NCI-H2196 (cell line): ENCODE measurements around the gene PARP3.
"Not testable (repeated sequence)": the region's sequence is repeated elsewhere in the genome, so short reads cannot be mapped to it uniquely, and the experiment has no call there.

ENCODE experiments used
- DNase-seq: peaks from one replicate; lab custom pipeline; 2025; ENCODE audit not compliant: unreplicated experiment; lab: John Stamatoyannopoulos, UW

The PARP3 gene

DNA sequence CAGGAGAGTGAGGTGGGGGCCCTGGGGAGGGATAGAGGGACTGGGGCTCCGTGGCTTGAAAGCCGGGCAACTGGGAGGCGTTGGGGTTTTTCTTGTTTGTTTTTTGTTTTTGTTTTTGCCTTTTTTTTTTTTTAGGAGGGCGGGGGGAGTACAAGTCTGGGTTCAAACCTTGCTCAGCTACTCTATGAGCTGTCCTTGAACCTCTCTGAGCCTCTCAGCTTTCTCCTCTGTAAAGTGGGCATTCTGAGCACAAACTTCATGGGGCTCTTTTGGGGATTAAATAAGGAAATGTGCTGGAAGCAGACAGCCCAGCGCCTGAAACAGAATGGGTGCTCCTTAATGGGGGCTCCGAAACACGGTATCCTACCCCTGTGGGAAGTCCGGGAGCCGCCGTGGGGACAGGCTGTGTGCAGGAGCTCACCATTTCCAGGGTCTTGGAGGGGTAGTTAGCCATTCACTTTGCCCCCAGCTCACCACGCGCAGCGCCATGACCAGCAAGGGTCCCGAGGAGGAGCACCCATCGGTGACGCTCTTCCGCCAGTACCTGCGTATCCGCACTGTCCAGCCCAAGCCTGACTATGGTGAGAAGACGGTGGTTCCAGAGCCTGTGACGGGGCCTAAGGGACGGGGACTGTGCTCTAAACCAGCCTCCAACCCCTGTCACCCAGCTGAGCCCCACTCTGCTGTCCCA, 41.6 kb downstream of the PARP3 start:
- DNase-seq: no peak

DNA sequence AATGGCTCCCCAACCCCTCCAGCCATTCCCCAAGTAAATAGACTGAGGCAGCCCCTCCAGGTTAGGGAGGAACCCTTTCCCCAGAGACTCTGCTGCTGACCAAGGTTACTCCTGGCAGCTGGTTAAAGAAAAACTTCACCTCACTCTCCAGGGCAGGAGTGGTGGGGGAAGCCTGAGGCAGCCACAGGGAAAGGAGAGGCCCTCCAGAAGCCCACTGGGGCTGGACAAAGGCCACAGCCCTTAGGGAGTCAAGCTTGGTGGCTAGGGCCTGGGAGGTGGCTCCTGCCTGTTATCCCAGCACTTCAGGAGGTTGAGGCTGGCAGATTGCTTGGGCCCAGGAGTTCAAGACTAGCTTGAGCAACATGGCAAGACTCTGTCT, 42.1 kb downstream of the PARP3 start:
- no peak for DNase-seq

DNA sequence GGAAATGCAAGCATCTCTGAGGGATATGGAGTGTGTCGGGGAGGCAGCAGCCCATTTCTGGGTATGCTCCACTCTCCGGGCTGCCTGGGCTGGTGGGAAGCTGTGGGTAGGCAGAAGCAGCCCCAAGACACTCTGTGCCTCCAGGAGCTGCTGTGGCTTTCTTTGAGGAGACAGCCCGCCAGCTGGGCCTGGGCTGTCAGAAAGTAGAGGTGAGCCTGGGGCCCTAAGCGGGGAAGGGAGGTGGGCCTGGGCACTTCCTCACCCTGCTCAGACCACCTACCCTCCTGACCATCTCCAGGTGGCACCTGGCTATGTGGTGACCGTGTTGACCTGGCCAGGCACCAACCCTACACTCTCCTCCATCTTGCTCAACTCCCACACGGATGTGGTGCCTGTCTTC, 42.9 kb downstream of the PARP3 start:
- no peak for DNase-seq

DNA sequence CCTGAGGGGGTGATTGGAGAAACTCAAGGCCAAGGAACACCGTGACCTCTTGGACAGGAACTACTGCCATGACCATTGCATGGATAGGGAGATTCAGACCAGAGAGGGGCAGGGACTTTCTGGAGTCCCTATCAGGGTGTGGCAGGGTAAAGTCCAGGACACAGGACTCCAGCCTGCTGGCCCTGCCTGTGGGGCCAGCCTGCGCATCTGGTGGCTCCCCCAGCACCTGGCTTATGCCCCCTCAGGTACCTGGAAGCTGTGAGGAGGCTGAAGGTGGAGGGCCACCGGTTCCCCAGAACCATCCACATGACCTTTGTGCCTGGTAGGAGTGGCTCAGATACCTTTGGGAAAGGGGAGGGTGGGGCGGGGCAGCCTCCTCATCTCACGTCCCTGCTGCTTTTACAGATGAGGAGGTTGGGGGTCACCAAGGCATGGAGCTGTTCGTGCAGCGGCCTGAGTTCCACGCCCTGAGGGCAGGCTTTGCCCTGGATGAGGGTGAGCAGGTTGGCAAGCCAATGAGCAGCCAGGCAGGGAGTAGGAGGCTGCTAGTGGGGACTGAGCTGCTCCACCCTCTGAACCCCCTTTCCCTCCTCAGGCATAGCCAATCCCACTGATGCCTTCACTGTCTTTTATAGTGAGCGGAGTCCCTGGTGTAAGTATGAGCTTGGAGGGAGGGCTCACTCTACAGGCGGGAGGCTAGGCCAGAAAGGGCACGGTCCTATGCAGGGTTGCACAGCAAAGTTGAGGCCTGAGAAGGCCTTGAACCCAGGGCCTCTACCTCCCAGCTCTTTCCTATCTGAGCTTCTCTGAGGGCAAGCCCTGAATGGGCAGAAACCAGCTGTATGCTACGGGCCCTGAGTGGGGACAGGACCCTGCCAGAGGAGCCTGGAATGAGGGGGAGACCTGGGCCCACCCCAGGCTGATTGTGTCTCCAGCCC, 44.1 kb downstream of the PARP3 start:
- no peak for DNase-seq

DNA sequence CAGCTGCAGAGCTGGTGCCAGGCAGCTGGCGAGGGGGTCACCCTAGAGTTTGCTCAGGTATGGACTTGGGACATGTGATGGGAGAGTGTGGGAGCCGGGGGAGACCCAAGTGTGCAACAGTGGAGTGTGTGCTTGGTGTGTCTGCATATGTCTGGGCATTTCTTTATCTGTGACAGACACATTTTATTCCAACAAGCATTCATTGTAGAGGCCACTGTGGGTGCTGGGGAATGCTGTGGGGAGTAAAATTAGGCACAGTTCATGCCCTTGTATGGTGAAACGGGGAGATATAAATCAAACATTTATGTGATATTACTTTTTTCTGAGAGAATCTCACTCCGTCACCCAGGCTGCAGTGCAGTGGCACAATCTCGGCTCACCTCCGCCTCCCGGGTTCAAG, 45.4 kb downstream of the PARP3 start:
- DNase-seq: no peak

DNA sequence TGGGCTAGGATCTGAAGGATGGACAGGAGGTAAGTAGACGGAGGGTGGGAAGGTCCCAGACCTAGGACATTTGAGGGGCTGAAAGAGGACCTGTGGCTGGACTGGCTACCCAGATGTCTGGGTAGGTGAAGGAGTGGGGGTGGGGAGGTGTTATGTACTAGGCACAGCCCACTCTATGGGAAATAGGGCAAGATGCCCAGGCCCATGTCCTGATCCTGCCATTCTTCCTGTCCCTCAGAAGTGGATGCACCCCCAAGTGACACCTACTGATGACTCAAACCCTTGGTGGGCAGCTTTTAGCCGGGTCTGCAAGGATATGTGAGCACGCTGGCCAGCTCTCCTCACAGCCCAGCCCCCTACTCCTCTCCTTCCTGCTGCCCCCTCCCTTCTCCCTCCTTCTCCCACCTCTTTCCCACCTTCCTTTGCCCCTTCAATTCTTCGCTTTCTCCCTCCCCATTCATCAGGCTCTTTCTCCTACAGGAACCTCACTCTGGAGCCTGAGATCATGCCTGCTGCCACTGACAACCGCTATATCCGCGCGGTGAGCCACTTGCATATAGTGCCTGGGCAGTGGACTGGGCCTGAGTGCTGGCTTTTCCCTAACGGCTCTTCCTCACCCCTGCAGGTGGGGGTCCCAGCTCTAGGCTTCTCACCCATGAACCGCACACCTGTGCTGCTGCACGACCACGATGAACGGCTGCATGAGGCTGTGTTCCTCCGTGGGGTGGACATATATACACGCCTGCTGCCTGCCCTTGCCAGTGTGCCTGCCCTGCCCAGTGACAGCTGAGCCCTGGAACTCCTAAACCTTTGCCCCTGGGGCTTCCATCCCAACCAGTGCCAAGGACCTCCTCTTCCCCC, 46.4 kb downstream of the PARP3 start:
- no peak for DNase-seq

DNA sequence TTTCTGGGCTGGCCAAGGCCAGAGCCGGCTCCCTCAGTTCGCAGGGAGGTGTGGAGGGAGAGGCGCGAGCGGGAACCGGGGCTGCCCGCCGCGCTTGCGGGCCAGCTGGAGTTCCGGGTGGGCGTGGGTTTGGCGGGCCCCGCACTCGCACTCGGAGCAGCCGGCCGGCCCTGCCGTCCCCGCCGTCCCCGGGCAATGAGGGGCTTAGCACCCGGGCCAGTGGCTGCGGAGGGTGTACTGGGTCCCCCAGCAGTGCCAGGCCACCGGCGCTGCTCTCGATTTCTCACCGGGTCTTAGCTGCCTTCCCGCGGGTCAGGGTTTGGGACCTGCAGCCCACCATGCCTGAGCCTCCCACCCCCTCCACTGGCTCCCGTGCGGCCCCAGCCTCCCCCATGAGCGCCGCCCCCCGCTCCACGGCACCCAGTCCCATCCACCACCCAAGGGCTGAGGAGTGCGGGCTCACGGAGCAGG, 48.4 kb downstream of the PARP3 start:
- DNase-seq: not testable (repeated sequence)

DNA sequence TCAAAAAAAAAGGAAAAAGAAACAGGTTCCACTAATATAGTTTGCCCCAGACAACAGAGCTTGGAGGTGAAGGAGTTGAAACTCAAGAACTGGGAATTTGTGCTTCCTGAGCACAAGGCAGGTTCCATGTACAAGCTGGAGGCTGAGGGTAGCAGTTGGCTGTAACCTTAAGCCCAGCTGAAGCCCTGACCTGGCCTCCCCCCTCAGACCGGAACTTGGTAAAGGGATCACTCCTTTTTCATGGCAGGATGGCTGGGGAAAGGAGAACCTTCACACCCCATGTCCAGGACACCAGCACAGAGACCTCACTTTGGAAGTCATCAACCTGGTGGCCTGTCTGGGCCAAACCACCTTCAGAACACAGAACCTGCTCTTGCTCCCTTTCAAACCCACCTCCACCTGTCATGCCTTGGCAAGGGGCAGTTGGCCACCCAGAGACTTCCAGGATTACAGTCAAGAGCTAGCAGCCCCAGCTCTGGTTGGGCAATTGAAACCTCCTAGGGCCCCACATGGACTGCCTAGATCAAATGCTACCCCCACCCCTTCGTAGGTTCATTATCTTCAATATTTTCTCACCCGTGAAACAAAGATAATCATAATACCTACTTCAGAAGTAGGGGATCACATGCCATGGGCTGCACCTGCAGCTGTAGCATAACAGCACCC, 50.0 kb downstream of the PARP3 start:
- DNase-seq: no peak

DNA sequence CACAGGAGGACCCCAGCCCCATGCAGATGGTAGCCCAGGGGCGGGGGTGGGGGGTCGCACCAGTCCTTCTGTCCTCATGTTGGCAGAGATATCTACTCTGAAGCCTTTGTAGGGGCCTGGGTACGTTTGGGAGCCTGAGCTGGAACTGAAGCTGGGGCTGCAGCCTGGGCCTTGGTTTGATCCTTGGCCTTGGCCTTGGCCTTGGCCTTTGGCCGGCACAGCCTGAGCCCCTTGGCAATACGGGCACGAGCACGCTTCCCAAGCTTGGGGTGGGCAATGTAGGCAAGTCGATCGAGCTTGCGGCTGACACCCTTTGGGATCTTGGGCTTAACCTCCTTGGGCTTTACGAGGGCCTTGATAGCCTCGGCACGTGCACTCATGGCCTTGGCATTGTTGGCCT, 51.5 kb downstream of the PARP3 start:
- DNase-seq: not testable (repeated sequence)

DNA sequence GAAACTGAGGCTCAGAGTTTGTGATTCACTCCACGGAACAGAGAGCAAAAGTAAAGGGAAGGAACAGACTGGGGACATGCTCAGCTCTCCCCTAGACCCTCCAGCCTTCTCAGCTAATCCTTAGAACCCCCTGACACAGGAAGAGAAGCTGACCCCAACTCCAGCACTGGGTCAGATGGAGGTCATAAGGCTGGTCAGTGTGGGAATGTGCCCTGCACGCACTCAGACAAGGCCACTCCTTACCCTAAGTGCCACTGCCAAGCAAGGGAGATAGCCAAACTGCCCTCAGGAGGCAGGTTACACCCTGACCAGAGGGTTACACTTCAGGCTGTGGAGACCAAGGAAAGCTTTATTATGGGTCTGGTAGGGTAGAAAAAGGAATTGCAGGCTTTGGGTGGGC, 52.4 kb downstream of the PARP3 start:
- DNase-seq: no peak

DNA sequence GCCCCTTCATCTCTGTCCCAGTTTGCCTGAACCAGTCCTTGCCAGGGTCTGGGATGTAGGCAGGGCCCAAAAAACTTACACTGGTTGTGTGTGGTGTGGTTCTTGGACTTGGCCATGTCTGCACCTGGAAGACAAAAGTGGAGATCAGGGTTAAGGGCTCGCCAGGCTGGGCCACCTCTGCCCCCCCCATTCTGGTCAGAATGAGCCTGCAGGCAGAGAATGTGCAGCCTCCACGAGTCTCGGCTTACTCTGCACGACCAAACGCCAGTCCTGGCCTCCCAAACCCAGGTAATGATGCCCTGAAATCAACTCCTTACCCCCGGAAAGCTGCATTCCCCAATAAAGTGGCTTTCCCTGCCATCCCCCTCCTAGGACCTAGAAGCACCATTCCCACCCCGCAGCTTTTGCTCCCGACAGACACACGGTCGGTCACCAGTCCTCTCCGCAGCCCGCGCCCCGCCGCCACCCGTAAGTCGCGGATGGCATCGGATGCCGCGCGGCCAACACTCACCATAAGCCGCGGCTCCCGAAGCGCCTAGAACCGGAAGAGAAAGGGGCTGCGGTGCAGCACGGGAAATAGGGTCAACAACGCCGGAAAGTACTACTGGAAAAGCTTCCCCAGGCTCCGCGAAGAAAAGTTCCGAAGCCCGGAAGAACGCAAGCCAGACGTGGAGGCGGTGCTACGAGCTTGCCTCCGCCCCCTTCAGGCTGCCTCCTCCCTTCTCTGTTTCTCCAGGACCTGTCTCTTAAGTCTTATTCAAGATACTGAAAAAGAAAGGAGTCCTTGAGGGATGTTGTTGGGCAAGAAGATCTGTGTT, 53.4 kb downstream of the PARP3 start, which contains the start of gene RPL29:
TSS of gene RPL29 (minus strand) at position 550 of the 818 bp plus-strand sequence. CDS start at position 116, 434 bp downstream.
- DNase-seq: peak; percentile 69

DNA sequence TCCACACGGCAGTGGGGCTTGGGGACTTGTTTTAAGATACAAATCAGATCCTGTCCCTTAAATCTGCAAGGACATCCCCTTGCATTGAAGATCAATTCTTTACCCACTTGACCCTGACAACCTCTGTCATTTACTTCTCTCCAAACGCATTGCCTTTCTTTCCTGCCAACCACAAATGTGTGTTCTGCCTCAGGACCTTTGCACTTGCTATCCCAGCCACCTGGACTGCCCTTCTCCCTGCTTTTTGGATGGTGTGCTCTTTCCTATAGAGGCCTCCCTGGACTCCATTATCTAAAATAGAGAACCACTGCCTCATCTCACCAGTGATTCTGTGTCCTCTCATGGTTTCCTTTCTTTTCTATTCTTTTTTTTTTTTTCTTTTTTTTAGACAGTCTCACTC, 55.0 kb downstream of the PARP3 start:
- no peak for DNase-seq

DNA sequence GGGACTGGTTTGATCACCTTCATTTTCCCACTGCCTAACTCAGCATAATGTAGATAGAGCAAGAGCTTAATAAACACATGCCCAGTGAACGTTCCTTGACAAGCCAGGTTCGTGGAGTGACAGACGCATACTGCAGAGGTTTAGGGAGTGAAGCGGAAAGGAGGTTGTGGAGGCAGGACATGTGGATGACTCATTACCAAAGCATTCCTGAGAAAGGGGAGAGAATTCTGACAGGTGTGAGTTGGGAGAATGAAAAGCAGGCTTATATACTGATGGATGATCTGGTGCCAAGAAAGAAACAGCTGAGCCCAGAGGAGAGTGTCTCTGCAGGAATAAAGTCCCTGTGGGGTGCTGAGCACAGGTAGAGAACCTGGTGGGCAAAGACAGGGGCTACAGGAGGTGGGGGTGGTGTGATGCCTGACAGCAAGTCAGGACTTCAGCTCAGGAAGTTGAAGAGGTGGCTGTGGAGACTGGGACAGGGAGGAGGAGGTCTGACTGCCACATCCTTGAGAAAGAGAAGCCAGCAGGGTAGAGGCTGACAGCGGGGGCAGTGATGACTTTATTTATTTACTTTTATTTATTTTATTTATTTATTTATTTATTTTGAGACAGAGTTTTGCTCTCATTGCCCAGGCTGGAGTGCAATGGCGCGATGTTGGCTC, 55.9 kb downstream of the PARP3 start:
- no peak for DNase-seq
